ENCODE results near the gene PF4V1.

DNA sequence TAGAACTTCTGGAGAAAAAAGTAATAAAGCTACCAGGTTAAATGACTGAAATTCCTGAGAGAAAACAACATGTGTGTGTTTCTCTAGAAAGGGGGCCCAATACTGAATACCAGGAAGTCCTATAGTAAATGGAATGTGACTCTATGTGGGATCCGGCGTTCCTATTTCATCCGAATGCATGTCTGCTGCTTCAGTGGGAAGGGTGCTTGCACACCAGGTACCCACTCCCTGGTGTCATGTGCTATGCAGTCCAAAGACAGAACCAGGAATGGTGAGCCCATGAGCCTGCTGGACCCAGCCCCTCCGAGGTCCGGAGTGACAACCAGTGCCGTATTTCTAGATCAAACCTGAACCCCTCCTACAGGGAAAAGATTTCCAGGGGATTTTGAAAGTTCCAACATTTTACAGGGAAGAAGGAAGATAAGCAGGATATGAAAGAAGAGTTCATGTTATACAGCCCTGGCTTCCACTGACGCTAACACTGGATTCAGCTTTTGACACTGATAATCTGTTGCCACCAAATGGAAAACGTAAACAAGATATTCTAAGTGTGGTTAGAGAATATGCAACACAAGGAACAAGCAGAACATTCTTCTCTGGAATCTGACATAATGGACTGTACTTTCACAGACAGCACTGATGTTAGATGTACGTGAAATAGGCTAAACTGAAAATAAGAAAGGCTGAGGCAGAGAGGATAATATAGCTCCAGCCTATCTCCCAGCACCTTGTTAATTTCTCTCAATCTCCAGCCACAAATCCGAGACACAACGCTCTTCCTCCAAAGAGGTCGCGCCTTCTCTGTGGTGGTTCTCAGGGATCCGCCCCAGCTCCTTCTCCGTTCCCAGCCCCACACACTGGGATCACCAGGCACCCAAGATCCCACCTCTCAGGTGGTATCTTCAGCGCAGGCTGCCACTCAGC is 15.4 kb downstream of the PF4V1 start:
- TF ChIP-seq YY1 (IDR thresholded peaks at IDR 0.05; ENCODE audit: insufficient read depth, insufficient read length) (no peak), ZNF274 (IDR thresholded peaks at IDR 0.05; ENCODE audit: low read depth, low read length) (no peak), SUZ12 (IDR thresholded peaks at IDR 0.05; ENCODE audit: extremely low read depth, insufficient read depth, insufficient read length) (no peak)

Measured in NT2/D1 (cell line).